Tibial nerve (tissue), 4 donors: ENCODE data around the gene ADAMTS17. TPM values are rescaled to one million over a fixed set of nuclear protein-coding genes. Genes with fewer than 3 reads are reported as not detected.

ENCODE experiments used
- DNase-seq, 2 donors: peaks; one replicate each; pipeline ENCODE4 v3.0.0-alpha.2; 2019; ENCODE audit warnings: low spot score in 2 of 2
- H3K27ac ChIP-seq, 4 donors: fragments of 200-600 bp; sonication (generic) in 3 of 4; one replicate each; pipeline ENCODE4 v1.5.1; 2017 to 2019; ENCODE audit warnings: mild to moderate bottlenecking in 1 of 4
- H3K27me3 ChIP-seq, 2 donors: fragments of 200-600 bp; sonication (generic) in 1 of 2; one replicate each; pipeline versions ENCODE4 v1.5.1 to v1.6.0; 2017 to 2019
- H3K36me3 ChIP-seq, 3 donors: fragments of 200-600 bp; sonication (generic); one replicate each; pipeline ENCODE4 v1.5.1; 2018 to 2019
- H3K4me1 ChIP-seq, 4 donors: fragments of 200-600 bp; sonication (generic) in 3 of 4; one replicate each; pipeline ENCODE4 v1.5.1; 2017 to 2019
- H3K4me3 ChIP-seq, 4 donors: fragments of 200-600 bp; sonication (generic) in 3 of 4; one replicate each; pipeline ENCODE4 v1.5.1; 2017 to 2019; ENCODE audit warnings: mild to moderate bottlenecking in 1 of 4, moderate library complexity in 1 of 4
- H3K9me3 ChIP-seq, 4 donors: fragments of 200-600 bp; sonication (generic) in 3 of 4; one replicate each; pipeline ENCODE4 v1.5.1; 2017 to 2019
- CTCF ChIP-seq, 5 experiments: fragments of 200-600 bp in 3 of 5; fragments of 450-650 bp in 2 of 5; sonication (generic) in 3 of 5; IDR thresholded peaks; one replicate each; pipeline ENCODE4 v1.5.1; 2016 to 2019; ENCODE audit warnings: antibody characterized with exemption in 5 of 5, mild to moderate bottlenecking in 3 of 5, moderate library complexity in 2 of 5
- EP300 ChIP-seq, 2 donors: sonication (generic); formaldehyde crosslinking; IDR thresholded peaks; one replicate each; pipeline ENCODE4 v1.6.1; 2017; ENCODE audit warnings: antibody characterized with exemption in 2 of 2, mild to moderate bottlenecking in 1 of 2
- POLR2A ChIP-seq, 2 donors: fragments of 450-650 bp; IDR thresholded peaks; one replicate each; pipeline ENCODE4 v1.6.1; 2017; ENCODE audit warnings: antibody characterized with exemption in 2 of 2, mild to moderate bottlenecking in 2 of 2, moderate library complexity in 2 of 2
- WGBS, 2 donors: methylation state at CpG; one replicate each; pipeline ENCODE4 v1.1.5; 2018; 5-methylcytosine and 5-hydroxymethylcytosine counted together
- total RNA-seq, 4 donors: library from RNA; depleted of rRNA; stranded (reverse); fragments of >200 nt; gene quantifications; one replicate each; pipeline ENCODE4 v1.1.0, GENCODE V29; 2016

Gene ADAMTS17
- total RNA-seq, 4 donors from 2014 or later, result 0.66 to 5.5 (median 3.7) TPM

GRCh38 chr15:100247228-100248225, 94.2 kb downstream of the ADAMTS17 start:
- peaks cover 0 to 24% (median 0%) of the 10 kb centered on the region in 4 donors for H3K4me1 ChIP-seq
- H3K27me3 ChIP-seq, result no peaks in the 10 kb centered on the region
- no peak for TF ChIP-seq POLR2A (IDR thresholded peaks at IDR 0.05)
- no peak overlapping the region for H3K4me3 ChIP-seq
- no peaks in the 10 kb centered on the region for H3K36me3 ChIP-seq
- no peaks in the 10 kb centered on the region for H3K9me3 ChIP-seq
- no peak for DNase-seq
- no peak overlapping the region for H3K27ac ChIP-seq
- 87% methylated on average over 21 of the region's 21 CpGs for WGBS, 2 donors

DNA sequence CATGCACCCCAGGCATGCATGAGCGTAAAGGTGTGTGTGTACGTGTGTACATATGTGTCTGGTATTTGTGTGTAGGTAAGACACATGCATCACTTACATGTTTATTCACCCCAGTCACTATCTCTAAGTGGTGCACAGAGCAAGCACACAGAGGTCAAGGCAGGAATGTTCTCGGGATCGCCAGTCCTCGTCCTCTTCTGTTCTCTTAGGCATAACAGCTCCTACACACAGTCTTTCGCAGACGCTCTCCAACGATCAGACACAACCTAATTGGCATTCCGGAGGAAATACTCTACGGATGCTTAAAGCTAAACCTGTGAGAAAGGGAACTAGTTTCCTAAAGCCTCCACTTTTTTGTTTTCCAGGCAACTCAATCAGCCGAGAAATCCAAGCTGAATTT, 95.9 kb downstream of the ADAMTS17 start:
- no peaks in the 10 kb centered on the region for H3K27me3 ChIP-seq
- 72 to 74% methylated on average over 11 of the region's 11 CpGs for WGBS, 2 donors
- H3K27ac ChIP-seq, result no peak overlapping the region
- no peak overlapping the region for H3K4me3 ChIP-seq
- TF ChIP-seq POLR2A (IDR thresholded peaks at IDR 0.05) (no peak), EP300 (IDR thresholded peaks at IDR 0.05) (no peak), CTCF (IDR thresholded peaks at IDR 0.05) (no peak)
- no peaks in the 10 kb centered on the region for H3K9me3 ChIP-seq
- DNase-seq, result no peak
- H3K36me3 ChIP-seq, result no peaks in the 10 kb centered on the region
- H3K4me1 ChIP-seq, result peaks cover 0 to 38% (median 0%) of the 10 kb centered on the region in 4 donors

DNA sequence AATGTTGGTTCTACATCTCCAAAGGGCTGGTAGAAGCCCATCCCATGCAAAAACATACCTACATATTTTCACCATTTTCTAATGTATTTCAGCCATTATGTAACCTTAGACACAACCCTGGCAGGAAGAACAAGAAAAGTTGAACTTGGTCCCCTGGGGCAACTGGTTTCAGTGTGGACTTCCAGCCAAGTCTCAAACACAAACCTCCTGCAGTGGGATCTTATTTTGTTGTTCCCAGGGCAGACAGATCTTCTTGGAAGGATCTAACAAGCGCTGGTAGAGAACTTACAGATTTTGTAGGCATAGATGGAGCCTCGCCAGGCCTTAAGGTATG, 96.3 kb downstream of the ADAMTS17 start:
- peaks cover 0 to 38% (median 0%) of the 10 kb centered on the region in 4 donors for H3K4me1 ChIP-seq

GRCh38 chr15:100244796-100245486, 96.8 kb downstream of the ADAMTS17 start:
- no peak for DNase-seq
- WGBS, 2 donors, result 78 to 86% methylated on average over 10 of the region's 10 CpGs
- no peak overlapping the region for H3K27ac ChIP-seq
- TF ChIP-seq CTCF (IDR thresholded peaks at IDR 0.05), result no peak
- TF ChIP-seq POLR2A (IDR thresholded peaks at IDR 0.05), result no peak
- no peak for TF ChIP-seq EP300 (IDR thresholded peaks at IDR 0.05)
- no peak overlapping the region for H3K4me3 ChIP-seq
- no peaks in the 10 kb centered on the region for H3K27me3 ChIP-seq
- no peaks in the 10 kb centered on the region for H3K36me3 ChIP-seq
- H3K9me3 ChIP-seq, result no peaks in the 10 kb centered on the region
- H3K4me1 ChIP-seq, result peaks cover 0 to 33% (median 0%) of the 10 kb centered on the region in 4 donors

More for the DNA sequence above, 96.3 kb downstream of the ADAMTS17 start:
- no peaks in the 10 kb centered on the region for H3K27me3 ChIP-seq
- no peak overlapping the region for H3K27ac ChIP-seq
- WGBS, 2 donors, result 72 to 80% methylated on average over 2 of the region's 2 CpGs
- H3K36me3 ChIP-seq, result no peaks in the 10 kb centered on the region
- H3K4me3 ChIP-seq, result no peak overlapping the region
- no peaks in the 10 kb centered on the region for H3K9me3 ChIP-seq
- TF ChIP-seq CTCF (IDR thresholded peaks at IDR 0.05) (no peak), POLR2A (IDR thresholded peaks at IDR 0.05) (no peak), EP300 (IDR thresholded peaks at IDR 0.05) (no peak)
- DNase-seq, result no peak

GRCh38 chr15:100242989-100243388, 98.8 kb downstream of the ADAMTS17 start:
- no peaks in the 10 kb centered on the region for H3K27me3 ChIP-seq
- no peak overlapping the region for H3K27ac ChIP-seq
- no peaks in the 10 kb centered on the region for H3K36me3 ChIP-seq
- TF ChIP-seq POLR2A (IDR thresholded peaks at IDR 0.05), result no peak
- TF ChIP-seq EP300 (IDR thresholded peaks at IDR 0.05), result no peak
- TF ChIP-seq CTCF (IDR thresholded peaks at IDR 0.05), result no peak
- H3K4me1 ChIP-seq, result peaks cover 0 to 32% (median 0%) of the 10 kb centered on the region in 4 donors
- H3K4me3 ChIP-seq, result no peak overlapping the region
- DNase-seq, result no peak
- 87 to 92% methylated on average over 2 of the region's 2 CpGs for WGBS, 2 donors
- no peaks in the 10 kb centered on the region for H3K9me3 ChIP-seq
